K562 (cell line): ENCODE measurements around the gene SEL1L. TPM values are rescaled to one million over a fixed set of nuclear protein-coding genes. Genes with fewer than 3 reads are reported as not detected.

Experiments
- ASH1L ChIP-seq: fragments of 450-650 bp; IDR thresholded peaks from 2 replicates; pipeline ENCODE4 v1.6.1; 2018; ENCODE audit warnings: borderline replicate concordance, mild to moderate bottlenecking, low read depth; ENCODE audit not compliant: partially characterized antibody
- CREB5 ChIP-seq: fragments of 250-450 bp; sonication (Bioruptor Pico); IDR thresholded peaks from 2 replicates; pipeline ENCODE4 v1.5.0; 2020; ENCODE audit warnings: mild to moderate bottlenecking
- CREBBP ChIP-seq: IDR thresholded peaks from one replicate; pipeline ENCODE4 v1.6.1; 2012; ENCODE audit warnings: low read depth, mild to moderate bottlenecking, control low read depth, inconsistent platforms, low read length
- CSDE1 ChIP-seq, 2 experiments: fragments of 450-650 bp; IDR thresholded peaks; 2 replicates each; pipeline ENCODE4 v1.6.1; 2016; ENCODE audit warnings: mild to moderate bottlenecking in 1 of 2
- DDX20 ChIP-seq: fragments of 450-650 bp; IDR thresholded peaks from 2 replicates; pipeline ENCODE4 v1.6.1; 2016; ENCODE audit warnings: missing genetic modification characterization, low read depth, mild to moderate bottlenecking, missing compliant biosample characterization, moderate library complexity
- ELF2 ChIP-seq: fragments of 250-450 bp; sonication (Bioruptor Pico); IDR thresholded peaks from 2 replicates; pipeline ENCODE4 v1.5.0; 2021; ENCODE audit warnings: mild to moderate bottlenecking
- ESRRB ChIP-seq: fragments of 250-450 bp; sonication (Bioruptor Pico); IDR thresholded peaks from 2 replicates; pipeline ENCODE4 v1.5.0; 2020; ENCODE audit warnings: mild to moderate bottlenecking, moderate library complexity, borderline replicate concordance
- JUND ChIP-seq, 2 experiments: IDR thresholded peaks; 2 replicates in 1 of 2; 3 replicates in 1 of 2; pipeline ENCODE4 v1.6.1; 2011; ENCODE audit warnings: borderline replicate concordance in 2 of 2, low read depth in 2 of 2, low read length in 2 of 2, improper control_type of control experiment in 1 of 2, missing biosample characterization in 1 of 2, missing genetic modification characterization in 1 of 2, missing genetic modification reagents in 1 of 2
- KAT7 ChIP-seq: sonication (generic); formaldehyde crosslinking; IDR thresholded peaks from 2 replicates; pipeline ENCODE4 v1.8.0; 2022; ENCODE audit warnings: missing genetic modification reagents, mild to moderate bottlenecking, borderline replicate concordance
- KDM1A ChIP-seq, 2 experiments: fragments of 450-650 bp; IDR thresholded peaks; 2 replicates each; pipeline ENCODE4 v1.6.1; 2016; ENCODE audit warnings: mild to moderate bottlenecking in 2 of 2
- MCM7 ChIP-seq, 2 experiments: fragments of 450-650 bp; IDR thresholded peaks; 2 replicates each; pipeline ENCODE4 v1.6.1; 2016 to 2018
- PCBP2 ChIP-seq: fragments of 200-400 bp; formaldehyde crosslinking; IDR thresholded peaks from 2 replicates; pipeline ENCODE4 v1.6.1; 2018; ENCODE audit warnings: low read length, low read depth, mild to moderate bottlenecking, moderate library complexity; ENCODE audit not compliant: poor library complexity, severe bottlenecking
- PHTF2 ChIP-seq: fragments of 250-450 bp; sonication (Bioruptor Pico); IDR thresholded peaks from 2 replicates; pipeline ENCODE4 v1.5.0; 2021; ENCODE audit warnings: mild to moderate bottlenecking
- POLR2A ChIP-seq: fragments of 450-650 bp; conservative IDR thresholded peaks from 2 replicates; pipeline ENCODE4 v1.6.1; 2016
- POLR2AphosphoS5 ChIP-seq: IDR thresholded peaks from 2 replicates; pipeline ENCODE4 v1.6.1; 2011; ENCODE audit warnings: mild to moderate bottlenecking, low read depth, low read length, moderate library complexity; ENCODE audit not compliant: control insufficient read depth, insufficient read depth
- PYGO2 ChIP-seq: fragments of 450-650 bp; IDR thresholded peaks from 2 replicates; pipeline ENCODE4 v1.6.1; 2016; ENCODE audit warnings: mild to moderate bottlenecking, missing genetic modification characterization, moderate library complexity, missing compliant biosample characterization
- RBBP5 ChIP-seq: fragments of 200-600 bp; sonication (generic); IDR thresholded peaks from 2 replicates; pipeline ENCODE4 v1.6.1; 2012; ENCODE audit warnings: borderline replicate concordance, mild to moderate bottlenecking, low read length, control low read depth, inconsistent platforms; ENCODE audit not compliant: insufficient read depth, poor library complexity, severe bottlenecking
- SAFB ChIP-seq: fragments of 200-400 bp; formaldehyde crosslinking; IDR thresholded peaks from 2 replicates; pipeline ENCODE4 v1.6.1; 2017; ENCODE audit warnings: low read depth, low read length, borderline replicate concordance
- TGIF2 ChIP-seq: sonication (generic); formaldehyde crosslinking; IDR thresholded peaks from 2 replicates; pipeline ENCODE4 v1.8.1; 2022; ENCODE audit warnings: mild to moderate bottlenecking, missing genetic modification reagents, moderate library complexity
- XRCC5 ChIP-seq: fragments of 200-400 bp; formaldehyde crosslinking; IDR thresholded peaks from 2 replicates; pipeline ENCODE4 v1.6.1; 2017; ENCODE audit warnings: low read depth, mild to moderate bottlenecking, low read length
- polyA plus RNA-seq, 8 experiments: library from polyadenylated mRNA; depleted of rRNA in 4 of 8; stranded (reverse) in 5 of 8; unstranded in 3 of 8; fragments of >200 nt; fragmentation: Nextera tagmentation in 2 of 8; fragmentation: Illumina TruSeq in 1 of 8; extraction: Ambion mirVana in 2 of 8; extraction: Trizol in 1 of 8; gene quantifications; 2 replicates each; pipeline versions ENCODE4 v1.2.1 to v1.2.3, GENCODE V29; 2011 to 2014; ENCODE audit warnings: inconsistent platforms in 1 of 8, missing spikeins in 1 of 8
- total RNA-seq, 7 experiments: library from RNA; depleted of rRNA in 6 of 7; stranded (reverse); fragments of >200 nt in 6 of 7; fragmentation: Illumina TruSeq in 2 of 7; extraction: Trizol in 2 of 7; gene quantifications; 2 replicates each; pipeline versions ENCODE4 v1.2.1 to v1.2.3, GENCODE V29; 2011 to 2021; ENCODE audit warnings: low replicate concordance in 1 of 7
- TF ChIP-seq, protein P1 (sequence below): fragments of 450-650 bp; formaldehyde crosslinking; IDR thresholded peaks from 2 replicates; pipeline ENCODE4 v1.4.0; 2022; ENCODE audit warnings: missing genetic modification characterization
- TF ChIP-seq, protein P2 (sequence below), 2 experiments: fragments of 150-350 bp in 1 of 2; IDR thresholded peaks; 2 replicates each; pipeline ENCODE4 v1.6.1; 2012 to 2016; ENCODE audit warnings: low read depth in 2 of 2, low read length in 2 of 2, mild to moderate bottlenecking in 1 of 2, moderate library complexity in 1 of 2

Gene SEL1L
- total and polyA plus RNA-seq, 9 of the 15 experiments (the other 6 are each of a cell fraction or from before 2014, with no cell fraction given) = 7.7 to 21.1 (median 13.6) TPM

DNA sequence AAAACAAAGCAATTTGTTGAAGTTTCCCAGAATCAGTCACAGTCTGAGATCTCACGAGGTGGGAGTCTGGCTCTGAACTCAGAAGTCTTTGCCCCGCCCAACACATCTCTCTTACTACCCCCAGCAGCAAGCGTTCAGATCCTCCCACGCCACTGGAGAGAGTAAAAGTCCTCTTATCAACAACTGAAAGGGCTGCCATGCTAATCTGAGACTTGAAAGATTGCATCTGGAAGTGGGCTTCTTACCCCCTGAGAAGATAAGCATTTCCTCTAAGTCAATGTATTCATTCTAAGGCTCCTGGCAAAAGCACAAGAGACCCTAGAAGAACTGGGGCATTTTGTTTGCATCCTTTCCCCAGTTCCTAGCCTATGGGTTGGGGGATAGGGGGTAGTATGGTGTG is 99.4 kb downstream of the SEL1L start (continued):
- no peak for TF ChIP-seq PHTF2 (CRISPR knock-in tag)
- TF ChIP-seq TGIF2 (CRISPR knock-in tag) = no peak
- TF ChIP-seq XRCC5 = no peak
- TF ChIP-seq POLR2AphosphoS5 = peak; percentile 63; the same call in 1 of the 2 replicates
- no peak for TF ChIP-seq SAFB
- TF ChIP-seq JUND (IDR thresholded peaks at IDR 0.05; ENCODE audit: borderline replicate concordance, low read depth, low read length) = peak; percentile 21; the same call in 1 of the 2 replicates
- TF ChIP-seq JUND (tag; IDR thresholded peaks at IDR 0.05; ENCODE audit: borderline replicate concordance, low read depth, low read length) = no peak; the same call in 2 of the 3 replicates
- TF ChIP-seq PYGO2 (tag) = no peak
- no peak for TF ChIP-seq CREB5 (CRISPR knock-in tag)
- TF ChIP-seq, protein P1, sequence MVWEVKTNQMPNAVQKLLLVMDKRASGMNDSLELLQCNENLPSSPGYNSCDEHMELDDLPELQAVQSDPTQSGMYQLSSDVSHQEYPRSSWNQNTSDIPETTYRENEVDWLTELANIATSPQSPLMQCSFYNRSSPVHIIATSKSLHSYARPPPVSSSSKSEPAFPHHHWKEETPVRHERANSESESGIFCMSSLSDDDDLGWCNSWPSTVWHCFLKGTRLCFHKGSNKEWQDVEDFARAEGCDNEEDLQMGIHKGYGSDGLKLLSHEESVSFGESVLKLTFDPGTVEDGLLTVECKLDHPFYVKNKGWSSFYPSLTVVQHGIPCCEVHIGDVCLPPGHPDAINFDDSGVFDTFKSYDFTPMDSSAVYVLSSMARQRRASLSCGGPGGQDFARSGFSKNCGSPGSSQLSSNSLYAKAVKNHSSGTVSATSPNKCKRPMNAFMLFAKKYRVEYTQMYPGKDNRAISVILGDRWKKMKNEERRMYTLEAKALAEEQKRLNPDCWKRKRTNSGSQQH (CRISPR knock-in tag) = no peak
- TF ChIP-seq POLR2A = no peak
- no peak for TF ChIP-seq CSDE1 (IDR thresholded peaks at IDR 0.05)
- TF ChIP-seq, protein P2, sequence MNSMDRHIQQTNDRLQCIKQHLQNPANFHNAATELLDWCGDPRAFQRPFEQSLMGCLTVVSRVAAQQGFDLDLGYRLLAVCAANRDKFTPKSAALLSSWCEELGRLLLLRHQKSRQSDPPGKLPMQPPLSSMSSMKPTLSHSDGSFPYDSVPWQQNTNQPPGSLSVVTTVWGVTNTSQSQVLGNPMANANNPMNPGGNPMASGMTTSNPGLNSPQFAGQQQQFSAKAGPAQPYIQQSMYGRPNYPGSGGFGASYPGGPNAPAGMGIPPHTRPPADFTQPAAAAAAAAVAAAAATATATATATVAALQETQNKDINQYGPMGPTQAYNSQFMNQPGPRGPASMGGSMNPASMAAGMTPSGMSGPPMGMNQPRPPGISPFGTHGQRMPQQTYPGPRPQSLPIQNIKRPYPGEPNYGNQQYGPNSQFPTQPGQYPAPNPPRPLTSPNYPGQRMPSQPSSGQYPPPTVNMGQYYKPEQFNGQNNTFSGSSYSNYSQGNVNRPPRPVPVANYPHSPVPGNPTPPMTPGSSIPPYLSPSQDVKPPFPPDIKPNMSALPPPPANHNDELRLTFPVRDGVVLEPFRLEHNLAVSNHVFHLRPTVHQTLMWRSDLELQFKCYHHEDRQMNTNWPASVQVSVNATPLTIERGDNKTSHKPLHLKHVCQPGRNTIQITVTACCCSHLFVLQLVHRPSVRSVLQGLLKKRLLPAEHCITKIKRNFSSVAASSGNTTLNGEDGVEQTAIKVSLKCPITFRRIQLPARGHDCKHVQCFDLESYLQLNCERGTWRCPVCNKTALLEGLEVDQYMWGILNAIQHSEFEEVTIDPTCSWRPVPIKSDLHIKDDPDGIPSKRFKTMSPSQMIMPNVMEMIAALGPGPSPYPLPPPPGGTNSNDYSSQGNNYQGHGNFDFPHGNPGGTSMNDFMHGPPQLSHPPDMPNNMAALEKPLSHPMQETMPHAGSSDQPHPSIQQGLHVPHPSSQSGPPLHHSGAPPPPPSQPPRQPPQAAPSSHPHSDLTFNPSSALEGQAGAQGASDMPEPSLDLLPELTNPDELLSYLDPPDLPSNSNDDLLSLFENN (IDR thresholded peaks at IDR 0.05; ENCODE audit: low read depth in 2 of 2, low read length in 2 of 2) = no peak
- TF ChIP-seq ESRRB (CRISPR knock-in tag) = no peak
- no peak for TF ChIP-seq ELF2 (CRISPR knock-in tag)
- no peak for TF ChIP-seq RBBP5
- no peak for TF ChIP-seq MCM7 (IDR thresholded peaks at IDR 0.05)
- TF ChIP-seq KAT7 (CRISPR knock-in tag) = no peak
- no peak for TF ChIP-seq PCBP2
- TF ChIP-seq DDX20 (tag) = no peak
- no peak for TF ChIP-seq CREBBP
- TF ChIP-seq KDM1A (IDR thresholded peaks at IDR 0.05) = peak; percentile 60 to 67
- no peak for TF ChIP-seq ASH1L
